Measurements from ENCODE around the gene STAG1. TPM values are rescaled to one million over a fixed set of nuclear protein-coding genes. Genes with fewer than 3 reads are reported as not detected.

STAG1 gene
- total and polyA plus RNA-seq, 12 donors, result 7.5 to 39.8 (median 24.6) TPM

- no peaks in the 10 kb centered on the region for H3K9me3 ChIP-seq (replicated peaks in 1 of 3)
- no peak overlapping the region for H3K4me3 ChIP-seq
- intact Hi-C loops (cut with DNase I), result no loop called here
- no peaks in the 10 kb centered on the region for H3K27me3 ChIP-seq
- no peak for DNase-seq
- H3K27ac ChIP-seq, result no peak overlapping the region
- no peaks in the 10 kb centered on the region for H3K36me3 ChIP-seq (replicated peaks in 1 of 2)
- WGBS, 4 donors, result 90 to 100% (median 94%) methylated on average over 1 of the region's 1 CpG
- peaks cover 0 to 7% of the 10 kb centered on the region in 2 donors for H3K4me1 ChIP-seq (replicated peaks in 1 of 2)
- no peak for TF ChIP-seq POLR2A (IDR thresholded peaks at IDR 0.05)
These were observed 66.3 kb downstream of the STAG1 start for GRCh38 chr3:136685882-136686281.

DNA sequence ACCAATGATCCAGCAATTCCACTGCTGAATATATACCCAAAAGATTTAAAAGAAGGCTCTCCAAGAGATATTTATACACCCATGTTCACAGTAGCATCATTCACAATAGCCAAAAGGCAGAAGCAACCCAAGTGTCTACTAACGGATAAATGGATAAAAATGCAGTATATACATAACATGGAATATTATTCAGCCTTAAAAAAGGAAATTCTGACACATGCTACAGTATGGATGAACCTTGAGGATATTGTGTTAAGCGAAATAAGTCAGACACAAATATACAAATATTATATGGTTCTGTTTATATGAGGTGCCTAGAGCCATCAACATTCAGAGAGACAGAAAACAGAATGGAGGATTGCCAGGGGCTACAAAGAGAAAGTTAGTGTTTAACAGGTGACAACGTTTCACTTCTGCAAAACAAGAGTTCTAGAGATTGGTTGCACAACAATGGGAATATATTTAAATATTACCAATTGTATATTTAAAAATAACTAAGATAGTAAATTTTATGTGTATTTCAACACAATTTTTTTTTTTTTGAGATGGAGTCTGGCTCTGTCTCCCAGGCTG lies 69.4 kb downstream of the STAG1 start:
- Histone ChIP-seq H3K9me3 (replicated peaks in 1 of 3) (no peaks in the 10 kb centered on the region), H3K4me1 (replicated peaks in 1 of 2) (no peaks in the 10 kb centered on the region), H3K4me3 (no peak overlapping the region), H3K27ac (no peak overlapping the region), H3K36me3 (replicated peaks in 1 of 2) (no peaks in the 10 kb centered on the region), H3K27me3 (no peaks in the 10 kb centered on the region)
- DNase-seq, result no peak
- TF ChIP-seq POLR2A (IDR thresholded peaks at IDR 0.05), result no peak
- WGBS, 4 donors, result 89 to 91% (median 90%) methylated on average over 3 of the region's 3 CpGs
- intact Hi-C loops (cut with DNase I), result no loop called here

- peaks cover 0 to 24% of the 10 kb centered on the region in 2 donors for H3K4me1 ChIP-seq (replicated peaks in 1 of 2)
- intact Hi-C loops (cut with DNase I), result no loop called here
- 91 to 99% (median 98%) methylated on average over 4 of the region's 4 CpGs for WGBS, 4 donors
These were observed 73.2 kb downstream of the STAG1 start for GRCh38 chr3:136678981-136679380.

GRCh38 chr3:136676009-136676408 lies 76.2 kb downstream of the STAG1 start:
- H3K4me1 ChIP-seq (replicated peaks in 1 of 2), result peaks cover 0 to 35% of the 10 kb centered on the region in 2 donors
- intact Hi-C loops (cut with DNase I), result no loop called here
- no peak overlapping the region for H3K4me3 ChIP-seq
- H3K36me3 ChIP-seq (replicated peaks in 1 of 2), result no peaks in the 10 kb centered on the region
- no peak for DNase-seq
- no peak overlapping the region for H3K27ac ChIP-seq
- TF ChIP-seq, protein P1, sequence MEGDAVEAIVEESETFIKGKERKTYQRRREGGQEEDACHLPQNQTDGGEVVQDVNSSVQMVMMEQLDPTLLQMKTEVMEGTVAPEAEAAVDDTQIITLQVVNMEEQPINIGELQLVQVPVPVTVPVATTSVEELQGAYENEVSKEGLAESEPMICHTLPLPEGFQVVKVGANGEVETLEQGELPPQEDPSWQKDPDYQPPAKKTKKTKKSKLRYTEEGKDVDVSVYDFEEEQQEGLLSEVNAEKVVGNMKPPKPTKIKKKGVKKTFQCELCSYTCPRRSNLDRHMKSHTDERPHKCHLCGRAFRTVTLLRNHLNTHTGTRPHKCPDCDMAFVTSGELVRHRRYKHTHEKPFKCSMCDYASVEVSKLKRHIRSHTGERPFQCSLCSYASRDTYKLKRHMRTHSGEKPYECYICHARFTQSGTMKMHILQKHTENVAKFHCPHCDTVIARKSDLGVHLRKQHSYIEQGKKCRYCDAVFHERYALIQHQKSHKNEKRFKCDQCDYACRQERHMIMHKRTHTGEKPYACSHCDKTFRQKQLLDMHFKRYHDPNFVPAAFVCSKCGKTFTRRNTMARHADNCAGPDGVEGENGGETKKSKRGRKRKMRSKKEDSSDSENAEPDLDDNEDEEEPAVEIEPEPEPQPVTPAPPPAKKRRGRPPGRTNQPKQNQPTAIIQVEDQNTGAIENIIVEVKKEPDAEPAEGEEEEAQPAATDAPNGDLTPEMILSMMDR (IDR thresholded peaks at IDR 0.05), result no peak
- no peak for TF ChIP-seq POLR2A (IDR thresholded peaks at IDR 0.05)
- no peaks in the 10 kb centered on the region for H3K9me3 ChIP-seq (replicated peaks in 1 of 3)
- H3K27me3 ChIP-seq, result no peaks in the 10 kb centered on the region

More at GRCh38 chr3:136678981-136679380, 73.2 kb downstream of the STAG1 start:
- no peak for TF ChIP-seq POLR2A (IDR thresholded peaks at IDR 0.05)
- TF ChIP-seq, protein P1 (IDR thresholded peaks at IDR 0.05), result no peak
- no peak for DNase-seq
- no peak overlapping the region for H3K4me3 ChIP-seq
- H3K36me3 ChIP-seq (replicated peaks in 1 of 2), result no peaks in the 10 kb centered on the region
- no peak overlapping the region for H3K27ac ChIP-seq
- no peaks in the 10 kb centered on the region for H3K27me3 ChIP-seq
- no peaks in the 10 kb centered on the region for H3K9me3 ChIP-seq (replicated peaks in 1 of 3)

- no peak for DNase-seq
- H3K4me3 ChIP-seq, result no peak overlapping the region
- H3K27me3 ChIP-seq, result no peaks in the 10 kb centered on the region
- intact Hi-C loops (cut with DNase I), result no loop called here
- H3K4me1 ChIP-seq (replicated peaks in 1 of 2), result peaks cover 0 to 42% of the 10 kb centered on the region in 2 donors
- no peaks in the 10 kb centered on the region for H3K9me3 ChIP-seq (replicated peaks in 1 of 3)
- no peak for TF ChIP-seq POLR2A (IDR thresholded peaks at IDR 0.05)
- TF ChIP-seq, protein P1 (IDR thresholded peaks at IDR 0.05), result no peak
- 62 to 81% (median 68%) methylated on average over 2 of the region's 2 CpGs for WGBS, 4 donors
- no peaks in the 10 kb centered on the region for H3K36me3 ChIP-seq (replicated peaks in 1 of 2)
- H3K27ac ChIP-seq, result no peak overlapping the region
These were observed 76.9 kb downstream of the STAG1 start for GRCh38 chr3:136675150-136675858.
